ENCODE results near the gene UGP2. TPM values are rescaled to one million over a fixed set of nuclear protein-coding genes. Genes with fewer than 3 reads are reported as not detected.

The UGP2 gene
- total and polyA plus RNA-seq, 2 donors (not counting 3 experiments of a cell fraction or from before 2014, with no cell fraction given), result 14.2 to 57.7 TPM

GRCh38 chr2:63796796-63797195, 44.9 kb upstream of the UGP2 start:
- FAIRE-seq, result no peak
- Histone ChIP-seq H3K27ac (ENCODE audit: insufficient read depth, low read depth, low read length) (no peak overlapping the region), H3K36me3 (ENCODE audit: control insufficient read depth in 2 of 2, extremely low read depth in 1 of 2, insufficient read depth in 2 of 2, low read length in 2 of 2) (no peaks in the 10 kb centered on the region), H3K9ac (replicated peaks; ENCODE audit: extremely low read depth, insufficient read depth, low read length) (no peak overlapping the region), H3K9me3 (replicated peaks; ENCODE audit: control insufficient read depth, insufficient read depth, low read length) (no peaks in the 10 kb centered on the region), H3K79me2 (ENCODE audit: control insufficient read depth, insufficient read depth, low read length) (no peaks in the 10 kb centered on the region), H3K9me1 (replicated peaks; ENCODE audit: control insufficient read depth, extremely low read depth, insufficient read depth, low read length) (no peaks in the 10 kb centered on the region), H4K20me1 (replicated peaks; ENCODE audit: control insufficient read depth, extremely low read depth, insufficient read depth, low read length) (no peaks in the 10 kb centered on the region), H3K4me3 (replicated peaks in 1 of 3; ENCODE audit: insufficient read depth in 1 of 3, low read depth in 1 of 3, low read length in 3 of 3) (no peak overlapping the region), H3K4me2 (ENCODE audit: insufficient read depth, low read length) (no peak overlapping the region), H3K27me3 (ENCODE audit: control insufficient read depth in 2 of 2, insufficient read depth in 2 of 2, low read length in 2 of 2) (no peaks in the 10 kb centered on the region), H2AFZ (ENCODE audit: low read depth, low read length) (no peak overlapping the region), H3K4me1 (ENCODE audit: control insufficient read depth, extremely low read depth, insufficient read depth, low read length) (no peaks in the 10 kb centered on the region)
- TF ChIP-seq FOS (IDR thresholded peaks at IDR 0.05; ENCODE audit: borderline replicate concordance, insufficient read depth, low read length), result no peak
- TF ChIP-seq, protein P1, sequence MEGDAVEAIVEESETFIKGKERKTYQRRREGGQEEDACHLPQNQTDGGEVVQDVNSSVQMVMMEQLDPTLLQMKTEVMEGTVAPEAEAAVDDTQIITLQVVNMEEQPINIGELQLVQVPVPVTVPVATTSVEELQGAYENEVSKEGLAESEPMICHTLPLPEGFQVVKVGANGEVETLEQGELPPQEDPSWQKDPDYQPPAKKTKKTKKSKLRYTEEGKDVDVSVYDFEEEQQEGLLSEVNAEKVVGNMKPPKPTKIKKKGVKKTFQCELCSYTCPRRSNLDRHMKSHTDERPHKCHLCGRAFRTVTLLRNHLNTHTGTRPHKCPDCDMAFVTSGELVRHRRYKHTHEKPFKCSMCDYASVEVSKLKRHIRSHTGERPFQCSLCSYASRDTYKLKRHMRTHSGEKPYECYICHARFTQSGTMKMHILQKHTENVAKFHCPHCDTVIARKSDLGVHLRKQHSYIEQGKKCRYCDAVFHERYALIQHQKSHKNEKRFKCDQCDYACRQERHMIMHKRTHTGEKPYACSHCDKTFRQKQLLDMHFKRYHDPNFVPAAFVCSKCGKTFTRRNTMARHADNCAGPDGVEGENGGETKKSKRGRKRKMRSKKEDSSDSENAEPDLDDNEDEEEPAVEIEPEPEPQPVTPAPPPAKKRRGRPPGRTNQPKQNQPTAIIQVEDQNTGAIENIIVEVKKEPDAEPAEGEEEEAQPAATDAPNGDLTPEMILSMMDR (IDR thresholded peaks at IDR 0.05; ENCODE audit: extremely low read depth in 1 of 2, insufficient read depth in 1 of 2, low read depth in 1 of 2, low read length in 2 of 2), result no peak
- no peak for TF ChIP-seq GATA2 (IDR thresholded peaks at IDR 0.05; ENCODE audit: insufficient read depth, insufficient read length, low read depth, low read length)
- TF ChIP-seq MAX (IDR thresholded peaks at IDR 0.05; ENCODE audit: insufficient read depth, insufficient read length), result no peak
- no peak for TF ChIP-seq JUN (IDR thresholded peaks at IDR 0.05; ENCODE audit: borderline replicate concordance, insufficient read depth, insufficient read length, low read depth)
- no peak for TF ChIP-seq EZH2 (IDR thresholded peaks at IDR 0.05; ENCODE audit: borderline replicate concordance, low read depth, low read length, severe bottlenecking)
- no peak for TF ChIP-seq POLR2AphosphoS5 (IDR thresholded peaks at IDR 0.05; ENCODE audit: insufficient read depth, low read depth, low read length)
- TF ChIP-seq POLR2A (IDR thresholded peaks at IDR 0.05; ENCODE audit: low read depth, low read length), result no peak
- no peak for TF ChIP-seq MYC (IDR thresholded peaks at IDR 0.05; ENCODE audit: low read depth, low read length)
- ChIA-PET CTCF (no interaction called here), POLR2A (no interaction called here)
- no peak for DNase-seq (ENCODE audit: low read depth, low spot score)
- intact Hi-C loops (cut with micrococcal nuclease), result no loop called here
- no TSS peak for BruUV-seq (replicated peaks)
- dilution Hi-C loops (cut with MboI; ENCODE audit: extremely low pct_ligation_motif_present, low sequenced_read_pairs), result no loop called here
